Neural cell (in vitro differentiated cells): Measurements from ENCODE around the gene GFAP.

Experiments
- CTCF ChIP-seq: fragments of 450-650 bp; IDR thresholded peaks from 2 replicates; pipeline ENCODE4 v1.5.1; 2014; ENCODE audit warnings: antibody characterized with exemption, mild to moderate bottlenecking, moderate library complexity; ENCODE audit not compliant: poor library complexity, severe bottlenecking
- EP300 ChIP-seq: fragments of 450-650 bp; conservative IDR thresholded peaks from 2 replicates; pipeline ENCODE4 v1.6.1; 2014; ENCODE audit warnings: antibody characterized with exemption, mild to moderate bottlenecking, moderate library complexity; ENCODE audit not compliant: poor library complexity, severe bottlenecking
- EZH2 ChIP-seq: fragments of 200-600, 300-800 bp; shearing (Covaris generic), sonication (generic); IDR thresholded peaks from 2 replicates; pipeline ENCODE4 v1.6.1; 2014; ENCODE audit warnings: antibody characterized with exemption, low read length, borderline replicate concordance, mild to moderate bottlenecking; ENCODE audit not compliant: insufficient read depth, poor library complexity, severe bottlenecking
- MXI1 ChIP-seq: fragments of 450-650 bp; conservative IDR thresholded peaks from 2 replicates; pipeline ENCODE4 v1.6.1; 2014; ENCODE audit warnings: antibody characterized with exemption, mild to moderate bottlenecking; ENCODE audit not compliant: poor library complexity, severe bottlenecking
- POLR2AphosphoS5 ChIP-seq: IDR thresholded peaks from 2 replicates; pipeline ENCODE4 v1.6.1; 2012
- RAD21 ChIP-seq: fragments of 450-650 bp; conservative IDR thresholded peaks from 2 replicates; pipeline ENCODE4 v1.6.1; 2014; ENCODE audit warnings: antibody characterized with exemption, mild to moderate bottlenecking, moderate library complexity
- REST ChIP-seq: IDR thresholded peaks from 2 replicates; pipeline ENCODE4 v1.6.1; 2012; ENCODE audit warnings: borderline replicate concordance
- SMC3 ChIP-seq: fragments of 450-650 bp; conservative IDR thresholded peaks from 2 replicates; pipeline ENCODE4 v1.6.1; 2014; ENCODE audit warnings: antibody characterized with exemption, mild to moderate bottlenecking, moderate library complexity; ENCODE audit not compliant: poor library complexity
- TAF1 ChIP-seq: IDR thresholded peaks from 2 replicates; pipeline ENCODE4 v1.6.1; 2012; ENCODE audit warnings: low read depth

- TF ChIP-seq CTCF: no peak
- no peak for TF ChIP-seq SMC3
- no peak for TF ChIP-seq POLR2AphosphoS5
- TF ChIP-seq REST: no peak
- no peak for TF ChIP-seq EZH2
- TF ChIP-seq EP300: no peak
- TF ChIP-seq TAF1: no peak
- TF ChIP-seq RAD21: no peak
- no peak for TF ChIP-seq MXI1
Observed at GRCh38 chr17:44928136-44928535, 12.8 kb upstream of the GFAP start.
